Progenitor cell of endocrine pancreas (in vitro differentiated cells): Measurements from ENCODE around the gene DNAJC3. TPM values are rescaled to one million over a fixed set of nuclear protein-coding genes. Genes with fewer than 3 reads are reported as not detected.
A peak's percentile ranks its signal among the peaks of the same experiment; 100 is the strongest.

Experiments used
- DNase-seq: peaks from one replicate; pipeline ENCODE4 v3.0.0; 2021; ENCODE audit warnings: low spot score; ENCODE audit not compliant: unreplicated experiment
- H3K27ac Mint-ChIP-seq: 2 replicates; pipeline ENCODE4 v1.8.0; 2021; ENCODE audit warnings: mild to moderate bottlenecking, moderate library complexity, mixed read lengths
- H3K27me3 Mint-ChIP-seq: 2 replicates; pipeline ENCODE4 v1.8.0; 2021; ENCODE audit warnings: mixed read lengths
- H3K36me3 Mint-ChIP-seq: 2 replicates; pipeline ENCODE4 v1.8.0; 2022; ENCODE audit warnings: mixed read lengths; ENCODE audit not compliant: insufficient read depth
- H3K4me1 Mint-ChIP-seq: 2 replicates; pipeline ENCODE4 v1.8.0; 2021; ENCODE audit warnings: low read depth, mixed read lengths
- H3K4me3 Mint-ChIP-seq: 2 replicates; pipeline ENCODE4 v1.8.0; 2021; ENCODE audit warnings: low read depth, mild to moderate bottlenecking, moderate library complexity, mixed read lengths
- H3K9me3 Mint-ChIP-seq: 2 replicates; pipeline ENCODE4 v1.8.0; 2021; ENCODE audit warnings: low read depth, mixed read lengths
- CTCF ChIP-seq: fragments of 200-600 bp; sonication (generic); IDR thresholded peaks from one replicate; pipeline ENCODE4 v1.5.0; 2021; ENCODE audit warnings: antibody characterized with exemption, mild to moderate bottlenecking; ENCODE audit not compliant: unreplicated experiment
- total RNA-seq: library from RNA; stranded (reverse); gene quantifications from 2 replicates; pipeline ENCODE4 v1.2.1, GENCODE V29; 2021

The DNAJC3 gene
- total RNA-seq, 1 donor from 2014 or later = 31.7 TPM

- no peak overlapping the region for H3K4me3 Mint-ChIP-seq
- TF ChIP-seq CTCF = no peak
- DNase-seq = no peak
- H3K9me3 Mint-ChIP-seq = no peaks in the 10 kb centered on the region
- H3K4me1 Mint-ChIP-seq = peaks cover 16% of the 10 kb centered on the region
- H3K27me3 Mint-ChIP-seq = no peaks in the 10 kb centered on the region
- no peak overlapping the region for H3K27ac Mint-ChIP-seq
- peaks cover 31% of the 10 kb centered on the region for H3K36me3 Mint-ChIP-seq
These were observed 40.1 kb upstream of the DNAJC3 start for GRCh38 chr13:95636853-95637252.

GRCh38 chr13:95641291-95642027 lies 35.5 kb upstream of the DNAJC3 start:
- Mint-ChIP-seq H3K4me1 (peaks cover 22% of the 10 kb centered on the region), H3K4me3 (peak overlapping the region; percentile 45), H3K27ac (no peak overlapping the region), H3K9me3 (no peaks in the 10 kb centered on the region), H3K27me3 (no peaks in the 10 kb centered on the region), H3K36me3 (peaks cover 12% of the 10 kb centered on the region)
- DNase-seq = no peak
- no peak for TF ChIP-seq CTCF

DNA sequence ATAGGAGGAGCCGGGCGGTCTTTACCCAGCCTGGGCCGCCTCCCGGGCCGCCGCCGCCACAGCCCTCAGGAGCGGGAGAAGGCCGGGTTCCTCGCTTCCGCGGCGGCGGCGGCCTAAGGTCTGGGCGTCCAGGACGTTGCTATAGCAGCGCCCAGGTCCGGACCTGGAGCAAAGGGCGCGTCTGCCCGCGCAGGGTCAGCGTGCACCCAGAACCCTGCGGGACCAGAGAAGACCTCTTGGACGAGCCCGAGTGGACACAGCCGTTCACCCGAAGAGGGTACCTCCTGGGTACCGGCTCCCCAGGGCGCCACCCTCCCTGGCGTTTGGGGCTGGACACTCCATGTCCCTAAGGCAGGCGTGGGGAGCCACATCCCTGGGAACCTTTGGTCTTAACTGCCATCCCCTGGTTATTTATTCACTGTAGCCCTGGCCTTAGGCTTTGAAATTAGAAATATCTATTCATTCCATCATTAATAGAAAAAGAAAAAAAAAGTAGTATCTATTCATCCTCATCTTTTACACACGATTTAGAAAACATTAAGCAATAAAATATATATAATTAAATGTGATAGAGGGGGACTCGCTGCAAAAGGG lies 34.8 kb upstream of the DNAJC3 start:
- peaks cover 11% of the 10 kb centered on the region for H3K36me3 Mint-ChIP-seq
- no peaks in the 10 kb centered on the region for H3K27me3 Mint-ChIP-seq
- H3K4me1 Mint-ChIP-seq = peaks cover 18% of the 10 kb centered on the region
- no peaks in the 10 kb centered on the region for H3K9me3 Mint-ChIP-seq
- TF ChIP-seq CTCF = no peak
- DNase-seq = peak; percentile 45
- H3K4me3 Mint-ChIP-seq = peak overlapping the region; percentile 45
- H3K27ac Mint-ChIP-seq = no peak overlapping the region

- no peaks in the 10 kb centered on the region for H3K9me3 Mint-ChIP-seq
- H3K27me3 Mint-ChIP-seq = no peaks in the 10 kb centered on the region
- H3K27ac Mint-ChIP-seq = no peak overlapping the region
- peaks cover 18% of the 10 kb centered on the region for H3K4me1 Mint-ChIP-seq
- peaks cover 10% of the 10 kb centered on the region for H3K36me3 Mint-ChIP-seq
- DNase-seq = no peak
- no peak for TF ChIP-seq CTCF
- peak overlapping the region; percentile 90 for H3K4me3 Mint-ChIP-seq
These were observed 33.9 kb upstream of the DNAJC3 start for GRCh38 chr13:95642999-95643398.

GRCh38 chr13:95643571-95643935 lies 33.4 kb upstream of the DNAJC3 start:
- Mint-ChIP-seq H3K27ac (peak overlapping the region; percentile 93), H3K4me3 (peak overlapping the region; percentile 90), H3K4me1 (peaks cover 18% of the 10 kb centered on the region), H3K9me3 (no peaks in the 10 kb centered on the region), H3K27me3 (no peaks in the 10 kb centered on the region), H3K36me3 (peaks cover 9% of the 10 kb centered on the region)
- DNase-seq = no peak
- TF ChIP-seq CTCF = no peak
